ENCODE results near the gene DRC1. TPM values are rescaled to one million over a fixed set of nuclear protein-coding genes. Genes with fewer than 3 reads are reported as not detected.

DRC1 gene
- total RNA-seq, 1 experiment from 2014 or later: 0.18 TPM

DNA sequence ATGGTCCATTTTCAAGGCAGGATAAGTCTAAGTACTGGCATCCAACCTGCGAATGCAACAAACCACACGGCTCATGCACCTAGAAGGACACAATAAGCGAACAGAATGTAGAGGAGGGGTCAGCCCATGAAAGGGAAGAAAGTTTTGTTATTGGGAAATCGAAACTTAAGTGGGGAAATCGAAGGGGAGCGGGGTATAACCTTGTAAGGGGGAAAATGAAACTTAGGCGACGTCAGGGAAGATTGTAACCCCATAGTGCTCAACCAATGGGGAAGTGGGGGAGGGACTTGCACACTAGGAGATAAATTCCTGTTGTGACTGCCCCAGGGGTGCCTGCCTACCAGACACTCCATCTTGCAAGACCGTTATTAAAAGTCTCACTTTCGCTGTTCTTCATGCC lies 91.8 kb downstream of the DRC1 start:
- intact Hi-C loops (cut with micrococcal nuclease; ENCODE audit: unreplicated experiment): no loop called here
- no TSS peak for BruUV-seq (replicated peaks)
- H3K4me3 ChIP-seq (ENCODE audit: low read depth in 2 of 2, low read length in 2 of 2): no peak overlapping the region

DNA sequence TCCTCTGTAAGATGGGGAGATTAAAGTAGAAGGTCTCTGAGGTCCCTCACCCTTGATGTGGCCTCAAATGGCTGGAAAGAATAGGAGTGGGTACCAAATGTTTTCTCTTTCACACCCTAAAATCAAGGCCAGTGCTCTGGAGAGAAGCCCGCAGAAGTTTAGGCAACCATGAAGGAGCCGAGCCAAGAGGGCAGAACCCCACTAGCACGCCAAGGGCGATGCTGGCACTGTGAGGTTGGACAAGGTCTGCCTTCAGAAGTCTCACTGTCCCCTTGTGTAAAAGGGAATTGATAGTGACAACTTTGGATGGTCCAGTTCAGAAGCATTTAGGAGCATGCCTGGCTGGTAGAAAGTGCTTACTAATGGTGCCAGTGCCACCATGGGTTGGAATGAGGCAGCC lies 92.5 kb downstream of the DRC1 start:
- CTCF ChIA-PET: no interaction called here
- TF ChIP-seq SIN3A (IDR thresholded peaks at IDR 0.05; ENCODE audit: borderline replicate concordance, insufficient read depth, low read depth, low read length) (no peak), TCF7L2 (IDR thresholded peaks at IDR 0.05; ENCODE audit: low read depth, low read length) (no peak), POLR2AphosphoS5 (IDR thresholded peaks at IDR 0.05; ENCODE audit: low read depth, low read length) (no peak)
- TF ChIP-seq, protein P1, sequence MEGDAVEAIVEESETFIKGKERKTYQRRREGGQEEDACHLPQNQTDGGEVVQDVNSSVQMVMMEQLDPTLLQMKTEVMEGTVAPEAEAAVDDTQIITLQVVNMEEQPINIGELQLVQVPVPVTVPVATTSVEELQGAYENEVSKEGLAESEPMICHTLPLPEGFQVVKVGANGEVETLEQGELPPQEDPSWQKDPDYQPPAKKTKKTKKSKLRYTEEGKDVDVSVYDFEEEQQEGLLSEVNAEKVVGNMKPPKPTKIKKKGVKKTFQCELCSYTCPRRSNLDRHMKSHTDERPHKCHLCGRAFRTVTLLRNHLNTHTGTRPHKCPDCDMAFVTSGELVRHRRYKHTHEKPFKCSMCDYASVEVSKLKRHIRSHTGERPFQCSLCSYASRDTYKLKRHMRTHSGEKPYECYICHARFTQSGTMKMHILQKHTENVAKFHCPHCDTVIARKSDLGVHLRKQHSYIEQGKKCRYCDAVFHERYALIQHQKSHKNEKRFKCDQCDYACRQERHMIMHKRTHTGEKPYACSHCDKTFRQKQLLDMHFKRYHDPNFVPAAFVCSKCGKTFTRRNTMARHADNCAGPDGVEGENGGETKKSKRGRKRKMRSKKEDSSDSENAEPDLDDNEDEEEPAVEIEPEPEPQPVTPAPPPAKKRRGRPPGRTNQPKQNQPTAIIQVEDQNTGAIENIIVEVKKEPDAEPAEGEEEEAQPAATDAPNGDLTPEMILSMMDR (IDR thresholded peaks at IDR 0.05): no peak
- TF ChIP-seq, protein P2, sequence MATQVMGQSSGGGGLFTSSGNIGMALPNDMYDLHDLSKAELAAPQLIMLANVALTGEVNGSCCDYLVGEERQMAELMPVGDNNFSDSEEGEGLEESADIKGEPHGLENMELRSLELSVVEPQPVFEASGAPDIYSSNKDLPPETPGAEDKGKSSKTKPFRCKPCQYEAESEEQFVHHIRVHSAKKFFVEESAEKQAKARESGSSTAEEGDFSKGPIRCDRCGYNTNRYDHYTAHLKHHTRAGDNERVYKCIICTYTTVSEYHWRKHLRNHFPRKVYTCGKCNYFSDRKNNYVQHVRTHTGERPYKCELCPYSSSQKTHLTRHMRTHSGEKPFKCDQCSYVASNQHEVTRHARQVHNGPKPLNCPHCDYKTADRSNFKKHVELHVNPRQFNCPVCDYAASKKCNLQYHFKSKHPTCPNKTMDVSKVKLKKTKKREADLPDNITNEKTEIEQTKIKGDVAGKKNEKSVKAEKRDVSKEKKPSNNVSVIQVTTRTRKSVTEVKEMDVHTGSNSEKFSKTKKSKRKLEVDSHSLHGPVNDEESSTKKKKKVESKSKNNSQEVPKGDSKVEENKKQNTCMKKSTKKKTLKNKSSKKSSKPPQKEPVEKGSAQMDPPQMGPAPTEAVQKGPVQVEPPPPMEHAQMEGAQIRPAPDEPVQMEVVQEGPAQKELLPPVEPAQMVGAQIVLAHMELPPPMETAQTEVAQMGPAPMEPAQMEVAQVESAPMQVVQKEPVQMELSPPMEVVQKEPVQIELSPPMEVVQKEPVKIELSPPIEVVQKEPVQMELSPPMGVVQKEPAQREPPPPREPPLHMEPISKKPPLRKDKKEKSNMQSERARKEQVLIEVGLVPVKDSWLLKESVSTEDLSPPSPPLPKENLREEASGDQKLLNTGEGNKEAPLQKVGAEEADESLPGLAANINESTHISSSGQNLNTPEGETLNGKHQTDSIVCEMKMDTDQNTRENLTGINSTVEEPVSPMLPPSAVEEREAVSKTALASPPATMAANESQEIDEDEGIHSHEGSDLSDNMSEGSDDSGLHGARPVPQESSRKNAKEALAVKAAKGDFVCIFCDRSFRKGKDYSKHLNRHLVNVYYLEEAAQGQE (IDR thresholded peaks at IDR 0.05; ENCODE audit: insufficient read depth in 1 of 2, low read depth in 2 of 2, low read length in 1 of 2): no peak
- ATAC-seq: no peak

More for the DNA sequence above, 91.8 kb downstream of the DRC1 start:
- Histone ChIP-seq H3K4me1 (ENCODE audit: control insufficient read depth, insufficient read depth, low read length) (no peaks in the 10 kb centered on the region), H3K27me3 (ENCODE audit: control insufficient read depth, insufficient read depth, low read length) (no peaks in the 10 kb centered on the region), H3K9me3 (ENCODE audit: control insufficient read depth, insufficient read depth, low read depth, low read length) (no peaks in the 10 kb centered on the region), H3K27ac (ENCODE audit: low read length) (no peak overlapping the region), H3K36me3 (ENCODE audit: control insufficient read depth, insufficient read depth, low read length) (no peaks in the 10 kb centered on the region)
- ATAC-seq (no peak), DNase-seq (ENCODE audit: low read depth, low spot score) (no peak)
- ChIA-PET POLR2A (no interaction called here), CTCF (no interaction called here)
- in situ Hi-C loops (cut with HindIII; ENCODE audit: low pct_unique_long_range_greater_than_20kb, low sequenced_read_pairs): no loop called here
- no peak for TF ChIP-seq SIN3A (IDR thresholded peaks at IDR 0.05; ENCODE audit: borderline replicate concordance, insufficient read depth, low read depth, low read length)
- TF ChIP-seq, protein P2 (IDR thresholded peaks at IDR 0.05; ENCODE audit: insufficient read depth in 1 of 2, low read depth in 2 of 2, low read length in 1 of 2): no peak
- TF ChIP-seq, protein P1 (IDR thresholded peaks at IDR 0.05): no peak
- no peak for TF ChIP-seq POLR2AphosphoS5 (IDR thresholded peaks at IDR 0.05; ENCODE audit: low read depth, low read length)
- TF ChIP-seq TCF7L2 (IDR thresholded peaks at IDR 0.05; ENCODE audit: low read depth, low read length): no peak

More for the DNA sequence above, 92.5 kb downstream of the DRC1 start:
- no TSS peak for BruUV-seq (replicated peaks)
- H3K36me3 ChIP-seq (ENCODE audit: control insufficient read depth, insufficient read depth, low read length): no peaks in the 10 kb centered on the region
- H3K27me3 ChIP-seq (ENCODE audit: control insufficient read depth, insufficient read depth, low read length): peaks cover 3% of the 10 kb centered on the region; the same call in 1 of the 2 replicates
- no peaks in the 10 kb centered on the region for H3K4me1 ChIP-seq (ENCODE audit: control insufficient read depth, insufficient read depth, low read length)
- in situ Hi-C loops (cut with HindIII; ENCODE audit: low pct_unique_long_range_greater_than_20kb, low sequenced_read_pairs): no loop called here
- POLR2A ChIA-PET: no interaction called here
- intact Hi-C loops (cut with micrococcal nuclease; ENCODE audit: unreplicated experiment): no loop called here
- H3K27ac ChIP-seq (ENCODE audit: low read length): no peak overlapping the region
- H3K4me3 ChIP-seq (ENCODE audit: low read depth in 2 of 2, low read length in 2 of 2): no peak overlapping the region
- no peak for DNase-seq (ENCODE audit: low read depth, low spot score)
- H3K9me3 ChIP-seq (ENCODE audit: control insufficient read depth, insufficient read depth, low read depth, low read length): no peaks in the 10 kb centered on the region
